ENCODE data around the gene CENPO.

Gene CENPO

GRCh38 chr2:24836206-24836605, 43.0 kb downstream of the CENPO start:
- H3K4me3 ChIP-seq (ENCODE audit: low read length): no peak overlapping the region
- H3K36me3 ChIP-seq (replicated peaks; ENCODE audit: low read depth, low read length): peaks cover 65% of the 10 kb centered on the region
- no peak overlapping the region for H2AFZ ChIP-seq (ENCODE audit: low read depth, low read length)
- no peaks in the 10 kb centered on the region for H3K27me3 ChIP-seq (ENCODE audit: low read depth, low read length)
- TF ChIP-seq EZH2phosphoT487 (IDR thresholded peaks at IDR 0.05; ENCODE audit: low read depth) (no peak), CTCF (IDR thresholded peaks at IDR 0.05; ENCODE audit: low read depth, low read length) (no peak)
- no peak overlapping the region for H3K4me2 ChIP-seq (ENCODE audit: low read length)
- no peak overlapping the region for H3K9ac ChIP-seq (ENCODE audit: low read length)
- no peaks in the 10 kb centered on the region for H3K79me2 ChIP-seq (ENCODE audit: low read length)
- H3K4me1 ChIP-seq (ENCODE audit: low read length): no peaks in the 10 kb centered on the region
- no peaks in the 10 kb centered on the region for H3K9me3 ChIP-seq (ENCODE audit: insufficient read depth, low read length)
- H3K27ac ChIP-seq (ENCODE audit: low read length): no peak overlapping the region
- H4K20me1 ChIP-seq (ENCODE audit: insufficient read depth, low read length): no peaks in the 10 kb centered on the region

GRCh38 chr2:24836706-24837105, 43.5 kb downstream of the CENPO start:
- H3K36me3 ChIP-seq (replicated peaks; ENCODE audit: low read depth, low read length): peaks cover 66% of the 10 kb centered on the region
- H2AFZ ChIP-seq (ENCODE audit: low read depth, low read length): no peak overlapping the region
- no peaks in the 10 kb centered on the region for H3K9me3 ChIP-seq (ENCODE audit: insufficient read depth, low read length)
- no peaks in the 10 kb centered on the region for H4K20me1 ChIP-seq (ENCODE audit: insufficient read depth, low read length)
- no peak overlapping the region for H3K27ac ChIP-seq (ENCODE audit: low read length)
- H3K27me3 ChIP-seq (ENCODE audit: low read depth, low read length): no peaks in the 10 kb centered on the region
- TF ChIP-seq CTCF (IDR thresholded peaks at IDR 0.05; ENCODE audit: low read depth, low read length): no peak
- TF ChIP-seq EZH2phosphoT487 (IDR thresholded peaks at IDR 0.05; ENCODE audit: low read depth): no peak
- no peaks in the 10 kb centered on the region for H3K4me1 ChIP-seq (ENCODE audit: low read length)
- H3K4me2 ChIP-seq (ENCODE audit: low read length): no peak overlapping the region
- H3K79me2 ChIP-seq (ENCODE audit: low read length): no peaks in the 10 kb centered on the region
- no peak overlapping the region for H3K4me3 ChIP-seq (ENCODE audit: low read length)
- no peak overlapping the region for H3K9ac ChIP-seq (ENCODE audit: low read length)

- H3K9ac ChIP-seq (ENCODE audit: low read length): no peak overlapping the region
- H3K36me3 ChIP-seq (replicated peaks; ENCODE audit: low read depth, low read length): peaks cover 64% of the 10 kb centered on the region
- TF ChIP-seq EZH2phosphoT487 (IDR thresholded peaks at IDR 0.05; ENCODE audit: low read depth) (no peak), CTCF (IDR thresholded peaks at IDR 0.05; ENCODE audit: low read depth, low read length) (no peak)
- H3K9me3 ChIP-seq (ENCODE audit: insufficient read depth, low read length): no peaks in the 10 kb centered on the region
- no peaks in the 10 kb centered on the region for H3K27me3 ChIP-seq (ENCODE audit: low read depth, low read length)
- H3K4me3 ChIP-seq (ENCODE audit: low read length): no peak overlapping the region
- no peaks in the 10 kb centered on the region for H3K4me1 ChIP-seq (ENCODE audit: low read length)
- H3K79me2 ChIP-seq (ENCODE audit: low read length): no peaks in the 10 kb centered on the region
- no peaks in the 10 kb centered on the region for H4K20me1 ChIP-seq (ENCODE audit: insufficient read depth, low read length)
- no peak overlapping the region for H3K4me2 ChIP-seq (ENCODE audit: low read length)
- no peak overlapping the region for H3K27ac ChIP-seq (ENCODE audit: low read length)
- H2AFZ ChIP-seq (ENCODE audit: low read depth, low read length): no peak overlapping the region
These were observed 44.8 kb downstream of the CENPO start for GRCh38 chr2:24837996-24838513.

- Histone ChIP-seq H3K9me3 (ENCODE audit: insufficient read depth, low read length) (no peaks in the 10 kb centered on the region), H2AFZ (ENCODE audit: low read depth, low read length) (no peak overlapping the region), H3K27ac (ENCODE audit: low read length) (no peak overlapping the region), H3K79me2 (ENCODE audit: low read length) (no peaks in the 10 kb centered on the region), H3K27me3 (ENCODE audit: low read depth, low read length) (no peaks in the 10 kb centered on the region), H3K9ac (ENCODE audit: low read length) (no peak overlapping the region), H3K4me1 (ENCODE audit: low read length) (no peaks in the 10 kb centered on the region), H3K4me2 (ENCODE audit: low read length) (no peak overlapping the region), H3K36me3 (replicated peaks; ENCODE audit: low read depth, low read length) (peaks cover 62% of the 10 kb centered on the region), H3K4me3 (ENCODE audit: low read length) (no peak overlapping the region), H4K20me1 (ENCODE audit: insufficient read depth, low read length) (no peaks in the 10 kb centered on the region)
- TF ChIP-seq CTCF (IDR thresholded peaks at IDR 0.05; ENCODE audit: low read depth, low read length) (no peak), EZH2phosphoT487 (IDR thresholded peaks at IDR 0.05; ENCODE audit: low read depth) (no peak)
These were observed 45.3 kb downstream of the CENPO start for GRCh38 chr2:24838541-24838940.

Data from OCI-LY3 (cell line).